GM21447 (cell line): Measurements from ENCODE around the gene WDR76.
"Not testable (repeated sequence)": the region's sequence is repeated elsewhere in the genome, so short reads cannot be mapped to it uniquely, and the experiment has no call there.

Source experiments
- ATAC-seq: cut with Tn5 transposase; IDR thresholded peaks from one replicate; pipeline ENCODE4 v1.9.1; 2021; ENCODE audit not compliant: unreplicated experiment

Gene WDR76

DNA sequence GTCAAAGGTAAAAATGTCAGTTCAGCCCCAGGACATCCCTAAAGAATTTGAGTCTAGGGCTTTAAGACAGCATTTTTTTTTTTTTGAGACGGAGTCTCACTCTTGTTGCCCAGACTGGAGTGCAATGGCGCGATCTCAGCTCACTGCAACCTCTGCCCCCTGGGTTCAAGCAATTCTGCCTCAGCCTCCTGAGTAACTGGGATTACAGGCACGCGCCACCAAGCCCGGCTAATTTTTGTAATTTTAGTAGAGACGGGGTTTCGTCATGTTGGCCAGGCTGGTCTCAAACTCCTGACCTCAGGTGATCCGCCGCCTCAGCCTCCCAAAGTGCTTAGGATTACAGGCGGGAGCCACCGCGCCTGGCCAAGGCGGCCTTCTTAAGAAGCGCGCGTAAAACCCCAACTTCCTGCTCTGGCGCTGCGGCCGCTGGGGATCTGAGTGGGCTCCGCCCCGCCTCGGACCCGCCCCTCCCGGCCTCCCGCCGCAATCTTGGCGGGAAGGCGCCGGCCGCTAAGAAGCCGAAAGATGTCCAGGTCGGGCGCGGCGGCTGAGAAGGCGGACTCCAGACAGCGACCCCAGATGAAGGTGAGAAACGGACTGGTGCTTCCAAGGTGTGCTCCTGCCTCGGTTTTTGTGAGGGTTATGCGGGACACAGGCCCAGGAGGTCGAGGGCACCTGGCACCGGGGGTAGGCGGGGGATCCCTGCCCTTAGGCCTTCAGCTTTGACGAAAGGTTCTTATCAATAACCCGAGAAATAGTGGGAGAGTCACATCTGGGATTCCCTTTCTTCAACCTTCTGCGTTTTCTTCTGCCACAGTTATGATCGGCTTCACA is at the start of gene WDR76:
WDR76 (plus strand) TSS at position 495 of the 834 bp plus-strand sequence; CDS start at position 526, 31 bp downstream.
- peak; percentile 60 for ATAC-seq

DNA sequence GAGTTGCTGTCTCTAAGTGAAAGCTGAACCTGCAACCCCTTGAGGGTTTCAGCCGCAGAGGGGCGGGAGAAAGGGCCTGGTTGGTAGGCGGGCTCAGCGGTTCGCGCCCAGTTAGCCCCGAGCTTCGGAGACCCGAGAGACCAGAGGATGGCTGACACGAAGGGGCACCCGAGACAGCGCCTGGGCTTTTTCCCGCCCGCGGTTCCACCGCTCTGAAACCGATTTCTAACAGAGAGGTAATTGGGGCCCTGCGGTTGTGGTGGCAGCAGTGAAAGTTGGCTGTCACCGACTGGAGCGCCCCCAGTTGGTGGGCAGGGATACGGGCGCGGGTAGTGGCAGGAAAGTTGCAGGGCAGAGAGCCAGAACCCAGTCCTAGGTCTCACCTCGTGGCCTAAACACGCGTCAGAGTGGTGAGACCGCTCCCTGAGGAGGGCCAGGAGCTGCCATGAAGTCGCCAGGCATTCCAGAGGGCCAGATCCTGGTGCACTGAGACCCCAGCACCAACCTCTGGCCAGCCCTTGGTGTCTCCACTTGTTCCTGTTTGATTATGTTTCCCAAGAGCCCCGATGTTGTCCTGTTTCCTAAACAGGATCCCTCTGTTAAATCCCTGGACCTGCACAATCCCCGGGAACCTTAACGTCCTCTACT is 49.4 kb upstream of the WDR76 start:
- peak; percentile 52 for ATAC-seq

DNA sequence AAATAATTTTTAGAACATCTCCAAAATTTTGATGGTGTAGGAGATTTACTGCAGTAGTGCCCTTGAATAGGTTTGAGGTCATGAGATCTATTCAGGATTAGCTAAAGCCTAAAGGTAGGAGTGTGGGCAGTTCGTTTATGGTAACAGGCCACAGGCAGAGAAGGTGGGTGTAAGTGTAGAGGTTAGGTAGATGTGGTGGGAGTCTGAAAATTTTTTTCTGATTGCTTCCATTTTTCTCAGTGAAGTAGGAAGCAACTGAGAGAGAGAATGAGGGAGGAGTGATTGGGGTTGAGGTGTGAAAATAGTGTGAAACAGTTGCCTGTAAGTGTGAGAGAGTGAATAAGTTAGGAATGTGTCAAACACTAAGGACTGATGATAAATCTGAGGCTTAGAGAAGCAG is 47.8 kb upstream of the WDR76 start:
- no peak for ATAC-seq

DNA sequence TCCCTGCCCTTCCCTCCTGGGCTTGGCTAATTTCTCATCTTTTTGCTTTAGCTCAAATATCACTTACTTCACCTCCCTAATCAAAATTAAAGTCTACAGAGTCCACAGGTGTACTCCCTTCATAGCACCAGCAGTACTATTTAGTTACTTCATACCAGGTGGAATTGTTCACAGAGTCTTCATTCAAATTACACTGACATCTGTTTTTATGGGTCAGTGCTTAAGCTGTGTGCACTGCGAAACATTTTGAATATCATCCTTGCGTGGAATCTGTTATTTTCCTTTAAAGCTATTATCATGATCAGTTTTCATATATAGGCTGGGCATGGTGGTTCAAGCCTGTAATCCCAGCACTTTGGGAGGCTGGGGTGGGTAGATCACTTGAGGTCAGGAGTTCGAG is 37.4 kb upstream of the WDR76 start:
- no peak for ATAC-seq

DNA sequence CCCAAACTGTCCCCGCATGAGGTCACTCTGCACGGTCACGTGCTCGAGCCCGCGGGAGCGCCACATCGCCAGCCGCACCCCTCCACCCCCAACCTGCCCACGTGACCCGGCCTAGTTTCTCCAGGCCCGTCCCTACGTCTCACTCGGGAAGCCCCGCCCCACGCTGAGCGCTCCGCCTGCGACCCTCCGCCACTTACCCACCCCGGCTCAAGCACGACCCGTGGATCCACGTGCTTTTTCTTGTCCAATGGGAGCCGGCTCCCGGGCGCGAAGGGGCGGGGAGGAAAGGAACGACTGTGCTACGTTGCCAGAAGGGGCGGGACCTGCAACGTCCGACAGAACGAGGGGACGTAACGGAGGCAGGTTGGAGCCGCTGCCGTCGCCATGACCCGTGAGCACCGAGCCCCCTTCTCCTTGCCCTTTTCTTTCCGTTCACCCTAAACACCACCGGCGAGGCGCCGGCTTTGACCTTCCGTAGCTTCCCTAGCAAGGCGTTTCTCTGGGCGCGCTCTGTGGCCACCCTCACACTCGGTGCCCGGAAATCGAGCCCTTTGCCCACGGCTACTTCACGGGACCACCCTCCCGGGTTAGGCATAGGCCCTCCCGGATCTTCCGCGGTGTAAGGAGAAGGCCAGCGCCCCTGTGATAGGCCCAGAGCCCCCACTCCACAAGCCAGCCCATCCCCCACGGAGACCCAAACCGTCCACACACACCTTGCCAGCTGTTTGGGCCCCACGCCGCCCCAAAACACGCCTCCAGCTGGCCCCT is 34.6 kb upstream of the WDR76 start, which contains the start of gene SERF2:
SERF2 (plus strand) TSS at position 328 of the 768 bp plus-strand sequence; CDS start at position 385, 57 bp downstream.
- ATAC-seq = peak; percentile 76

DNA sequence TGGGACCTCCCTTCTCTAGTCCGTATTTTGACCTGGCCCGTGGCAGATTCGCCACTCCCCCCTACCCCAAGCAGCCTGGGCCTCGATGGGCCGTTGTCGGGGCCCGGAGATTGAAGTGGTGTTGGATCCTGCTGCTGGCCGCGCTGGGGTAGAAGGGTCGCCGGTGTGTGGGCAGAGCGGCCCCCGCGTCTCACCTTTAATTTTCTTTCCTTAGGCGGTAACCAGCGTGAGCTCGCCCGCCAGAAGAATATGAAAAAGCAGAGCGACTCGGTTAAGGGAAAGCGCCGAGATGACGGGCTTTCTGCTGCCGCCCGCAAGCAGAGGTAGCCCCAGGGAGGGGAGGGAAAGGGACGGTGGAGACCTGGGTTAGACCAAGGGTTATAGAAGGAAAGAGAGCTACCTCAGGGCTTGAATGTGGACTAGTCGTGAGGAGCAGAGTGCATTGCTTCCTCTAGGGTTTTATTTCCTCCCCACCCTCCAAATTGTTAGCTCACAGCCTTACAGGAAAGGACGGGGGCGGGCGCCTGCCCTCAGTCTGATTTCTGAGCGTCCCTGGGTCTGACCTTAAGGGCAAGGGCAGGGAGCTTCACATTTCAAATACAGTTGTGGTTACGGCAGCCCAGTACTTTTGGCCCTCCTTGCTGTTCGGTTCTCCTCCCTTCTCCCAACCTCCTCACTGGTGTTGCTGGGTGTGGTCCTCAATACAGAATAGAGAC is 33.9 kb upstream of the WDR76 start:
- no peak for ATAC-seq

DNA sequence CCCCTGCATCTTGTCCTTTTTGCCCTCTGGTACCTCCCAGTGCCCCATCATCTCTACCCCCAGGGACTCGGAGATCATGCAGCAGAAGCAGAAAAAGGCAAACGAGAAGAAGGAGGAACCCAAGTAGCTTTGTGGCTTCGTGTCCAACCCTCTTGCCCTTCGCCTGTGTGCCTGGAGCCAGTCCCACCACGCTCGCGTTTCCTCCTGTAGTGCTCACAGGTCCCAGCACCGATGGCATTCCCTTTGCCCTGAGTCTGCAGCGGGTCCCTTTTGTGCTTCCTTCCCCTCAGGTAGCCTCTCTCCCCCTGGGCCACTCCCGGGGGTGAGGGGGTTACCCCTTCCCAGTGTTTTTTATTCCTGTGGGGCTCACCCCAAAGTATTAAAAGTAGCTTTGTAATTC is 33.2 kb upstream of the WDR76 start:
- no peak for ATAC-seq

DNA sequence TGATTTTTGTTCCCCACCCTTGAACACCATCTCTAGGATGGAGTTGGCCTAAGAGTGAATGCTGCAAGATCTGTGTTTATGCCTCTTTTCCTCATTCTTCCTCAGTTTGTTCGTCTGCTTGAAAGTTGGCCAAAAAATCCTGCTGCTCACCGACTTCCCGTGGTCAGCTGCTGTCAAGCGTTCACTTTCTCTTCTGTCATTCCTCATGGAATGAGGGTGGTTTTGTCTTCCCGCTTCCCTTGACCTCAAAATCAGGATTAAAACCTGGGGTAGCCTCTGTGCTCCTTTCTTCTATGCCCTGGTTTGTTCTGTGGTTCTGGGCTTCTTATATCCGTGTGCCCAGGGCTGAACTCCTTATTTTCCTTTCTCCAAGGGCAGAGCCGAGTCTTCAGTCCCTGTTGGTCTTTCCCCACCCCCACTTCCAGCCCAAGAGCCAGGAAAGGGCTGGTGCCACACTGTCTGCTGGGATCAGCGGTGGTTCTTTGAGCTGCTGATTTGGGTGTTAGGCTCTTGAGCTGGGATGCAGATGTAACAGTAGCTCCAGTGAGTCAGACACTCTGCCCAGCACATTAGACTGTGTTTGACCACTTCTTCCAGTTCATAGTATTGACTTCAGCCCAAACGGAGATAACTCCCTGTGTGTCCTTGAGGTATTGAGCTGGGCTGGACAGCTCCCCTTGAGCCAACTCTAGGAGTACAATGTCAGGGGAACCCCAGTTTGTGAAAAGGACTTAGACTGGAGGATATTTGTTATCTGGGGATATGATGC is 32.3 kb upstream of the WDR76 start:
- ATAC-seq = no peak

DNA sequence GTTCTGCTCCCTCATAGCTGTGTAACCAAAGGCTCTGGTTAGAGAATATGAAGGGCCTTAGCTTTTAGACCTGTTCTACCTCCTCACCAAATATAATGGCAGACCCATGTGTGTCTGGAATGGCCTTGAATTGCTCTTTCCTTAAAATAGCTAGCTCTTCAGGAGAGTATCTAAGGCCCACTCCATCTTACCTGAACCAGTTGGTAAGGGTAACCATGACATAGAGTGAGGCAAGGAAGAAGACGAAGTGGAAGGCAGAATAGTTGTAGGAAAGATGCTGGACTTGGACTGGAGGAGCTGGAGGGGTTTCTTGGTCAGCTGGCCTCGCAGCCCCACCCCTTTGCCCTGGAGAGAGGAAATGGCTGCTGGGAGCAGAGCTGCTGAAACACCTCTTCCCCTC is 31.6 kb upstream of the WDR76 start:
- no peak for ATAC-seq

DNA sequence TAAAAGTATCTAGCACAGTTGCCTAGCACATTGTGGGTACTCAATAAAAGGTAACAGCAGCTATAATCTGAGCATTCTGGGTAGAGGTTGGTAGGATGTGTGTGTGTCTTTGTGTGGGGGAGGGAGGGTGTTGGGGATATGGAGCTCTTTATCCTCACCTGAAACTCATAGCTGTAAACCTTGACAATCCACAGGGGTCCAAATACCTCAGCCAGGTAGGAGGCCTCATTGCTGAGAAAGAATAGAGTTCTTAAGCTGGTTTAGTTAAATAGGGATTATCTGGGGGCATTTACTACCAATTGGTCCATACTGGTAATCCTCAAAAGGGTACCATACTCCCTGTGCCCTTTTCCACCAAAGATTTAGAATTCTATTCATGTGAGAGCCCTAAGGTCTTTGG is 30.8 kb upstream of the WDR76 start:
- no peak for ATAC-seq

DNA sequence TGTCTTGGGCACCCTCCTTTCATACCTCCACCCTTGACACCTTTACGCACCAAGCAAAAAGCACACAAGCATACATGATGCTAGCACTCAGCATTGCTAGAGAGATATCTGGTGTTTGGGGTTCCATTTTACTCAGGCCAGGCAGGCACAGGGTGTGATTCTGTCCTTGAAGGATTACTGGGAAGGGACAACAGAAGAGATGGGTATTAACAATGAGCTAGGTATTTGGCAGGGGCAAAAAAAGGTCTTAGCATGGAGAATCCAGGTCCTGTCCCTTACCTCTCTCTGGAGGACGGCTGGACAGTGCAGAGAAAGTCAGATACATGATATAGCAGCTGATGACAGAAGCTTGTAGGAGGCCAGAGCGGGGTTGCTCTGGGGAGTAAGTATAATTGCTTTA is 30.2 kb upstream of the WDR76 start:
- ATAC-seq = no peak

DNA sequence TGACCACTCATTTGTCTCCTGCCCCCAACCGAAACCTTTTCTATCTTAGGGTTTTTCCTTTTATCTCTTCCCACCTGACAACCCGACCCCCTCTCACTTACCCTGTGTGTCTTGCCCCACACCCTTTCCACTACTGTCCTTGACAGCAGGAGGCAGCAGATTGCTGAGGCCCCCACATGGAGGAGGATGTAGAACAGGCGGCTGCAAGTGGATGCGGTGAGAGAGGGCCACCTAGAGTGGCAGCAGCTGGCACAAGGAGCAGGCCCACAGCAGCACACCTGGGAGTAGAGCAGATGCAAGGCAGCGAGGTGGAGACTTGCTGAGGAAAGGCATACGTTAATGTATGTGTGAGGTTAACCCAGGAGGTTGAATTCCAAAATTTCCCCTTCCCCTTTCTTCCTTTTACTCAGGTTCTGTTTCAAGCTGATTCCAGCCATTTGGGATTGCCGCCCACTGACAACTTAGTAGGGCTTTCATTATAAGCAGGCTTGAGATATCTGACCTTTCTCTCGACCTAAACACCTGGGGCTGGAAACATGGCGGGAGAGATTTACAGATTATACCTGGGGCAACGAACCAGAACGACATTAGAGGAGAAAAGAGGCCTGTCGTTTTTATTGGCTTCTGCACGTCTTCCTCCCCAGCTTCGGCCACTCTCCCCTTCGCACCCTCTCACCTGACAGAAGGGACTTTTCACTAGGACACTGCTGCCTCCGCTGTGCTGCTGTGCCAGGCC is 27.4 kb upstream of the WDR76 start:
- no peak for ATAC-seq

DNA sequence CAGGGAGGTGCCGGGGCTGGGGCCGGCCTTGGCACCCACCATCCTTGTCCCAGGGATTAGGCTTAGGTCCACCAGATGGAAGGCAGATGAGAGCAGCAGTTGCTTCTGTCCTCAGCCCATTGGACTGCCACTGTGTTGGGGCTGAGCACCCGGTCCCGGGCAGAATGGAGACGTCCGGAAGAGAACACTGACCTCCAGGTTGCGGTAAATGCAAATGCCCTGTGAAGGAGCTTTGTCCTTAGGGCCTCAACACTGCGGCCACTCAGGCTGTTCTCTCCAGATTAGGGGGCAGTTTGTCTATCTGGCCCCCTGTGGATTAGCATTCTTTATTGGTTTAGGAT is 26.9 kb upstream of the WDR76 start, which contains the start of gene SERINC4:
SERINC4 (minus strand) TSS at position 276 of the 341 bp plus-strand sequence; CDS start at position 42, 234 bp downstream.
- ATAC-seq = no peak

DNA sequence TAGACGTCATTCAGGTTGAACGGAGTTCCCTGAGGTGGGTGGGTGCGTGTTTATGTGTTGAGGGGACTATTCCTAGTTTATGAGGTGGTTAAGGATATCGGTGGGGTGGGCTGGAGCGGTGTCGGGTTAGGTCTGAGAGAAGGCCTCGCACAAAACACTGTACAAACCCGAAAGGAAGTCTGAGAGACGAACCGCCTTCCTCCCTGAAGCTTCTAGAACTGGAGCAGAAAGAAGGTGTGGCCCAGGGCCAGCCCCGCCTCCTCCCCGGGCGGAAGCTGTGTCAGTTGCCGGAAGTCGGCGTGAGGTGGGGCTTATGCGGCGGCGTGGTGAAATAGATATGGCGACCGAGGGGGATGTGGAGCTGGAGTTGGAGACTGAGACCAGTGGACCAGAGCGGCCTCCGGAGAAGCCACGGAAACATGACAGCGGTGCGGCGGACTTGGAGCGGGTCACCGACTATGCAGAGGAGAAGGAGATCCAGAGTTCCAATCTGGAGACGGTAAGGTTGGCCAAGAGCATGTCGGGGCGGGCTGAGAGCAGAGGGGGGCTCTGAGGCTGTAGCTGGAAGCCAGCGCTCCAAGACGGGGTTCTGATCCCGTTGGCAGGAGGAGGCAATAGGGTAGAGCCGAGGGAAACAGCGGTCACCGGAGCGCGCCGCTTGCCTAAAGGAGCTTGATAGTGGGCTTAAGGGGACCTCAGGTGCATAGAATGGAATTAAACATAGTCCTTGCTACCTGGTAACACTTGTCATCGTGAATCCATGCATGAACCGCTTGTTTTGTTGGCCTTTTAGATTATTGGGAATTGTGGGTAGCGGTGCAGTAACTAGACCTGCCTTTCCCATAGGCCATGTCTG is 26.3 kb upstream of the WDR76 start, which contains the start of gene HYPK:
HYPK (plus strand) TSS at position 314 of the 856 bp plus-strand sequence; CDS start at position 338, 24 bp downstream.
- ATAC-seq = peak; percentile 87

DNA sequence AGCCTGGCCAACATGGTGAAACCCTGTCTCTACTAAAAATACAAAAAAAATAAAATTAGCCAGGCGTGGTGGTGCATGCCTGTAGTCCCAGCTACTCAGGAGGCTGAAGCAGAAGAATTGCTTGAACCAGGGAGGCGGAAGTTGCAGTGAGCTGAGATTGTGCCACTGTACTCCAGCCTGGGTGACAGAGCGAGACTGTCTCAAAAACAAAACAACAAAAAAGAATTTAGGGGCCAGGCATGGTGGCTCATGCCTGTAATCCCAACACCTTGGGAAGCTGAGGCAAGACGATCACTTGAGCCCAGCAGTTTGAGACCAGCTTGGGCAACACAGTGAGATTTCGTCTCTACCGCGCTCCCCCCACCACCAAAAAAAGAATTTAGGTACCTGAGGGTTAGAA is 24.1 kb upstream of the WDR76 start:
- not testable (repeated sequence) for ATAC-seq

DNA sequence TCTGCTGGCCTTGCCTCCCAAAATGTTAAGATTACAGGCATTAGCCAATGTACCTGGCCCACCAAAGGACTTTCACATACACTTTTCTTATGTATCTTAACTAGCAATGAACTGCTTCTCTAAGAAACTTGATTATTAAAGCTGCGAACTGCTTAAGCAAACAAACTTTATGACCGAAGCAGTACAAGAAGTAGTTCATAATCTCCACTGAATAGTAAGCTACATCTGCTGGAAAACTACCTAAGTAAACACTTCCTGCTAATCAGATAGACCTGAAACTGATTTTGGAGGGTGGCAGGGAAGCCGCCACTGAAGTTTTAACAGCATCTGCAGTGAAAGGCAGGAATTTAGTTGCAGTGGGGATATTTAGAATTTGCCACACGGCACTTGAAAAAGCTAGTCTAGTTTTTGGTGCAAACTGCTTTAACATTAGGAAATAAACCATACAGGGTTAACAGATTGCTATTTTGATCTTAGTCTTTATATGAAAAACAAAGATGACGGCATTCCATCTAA is 18.3 kb upstream of the WDR76 start:
- ATAC-seq = no peak

DNA sequence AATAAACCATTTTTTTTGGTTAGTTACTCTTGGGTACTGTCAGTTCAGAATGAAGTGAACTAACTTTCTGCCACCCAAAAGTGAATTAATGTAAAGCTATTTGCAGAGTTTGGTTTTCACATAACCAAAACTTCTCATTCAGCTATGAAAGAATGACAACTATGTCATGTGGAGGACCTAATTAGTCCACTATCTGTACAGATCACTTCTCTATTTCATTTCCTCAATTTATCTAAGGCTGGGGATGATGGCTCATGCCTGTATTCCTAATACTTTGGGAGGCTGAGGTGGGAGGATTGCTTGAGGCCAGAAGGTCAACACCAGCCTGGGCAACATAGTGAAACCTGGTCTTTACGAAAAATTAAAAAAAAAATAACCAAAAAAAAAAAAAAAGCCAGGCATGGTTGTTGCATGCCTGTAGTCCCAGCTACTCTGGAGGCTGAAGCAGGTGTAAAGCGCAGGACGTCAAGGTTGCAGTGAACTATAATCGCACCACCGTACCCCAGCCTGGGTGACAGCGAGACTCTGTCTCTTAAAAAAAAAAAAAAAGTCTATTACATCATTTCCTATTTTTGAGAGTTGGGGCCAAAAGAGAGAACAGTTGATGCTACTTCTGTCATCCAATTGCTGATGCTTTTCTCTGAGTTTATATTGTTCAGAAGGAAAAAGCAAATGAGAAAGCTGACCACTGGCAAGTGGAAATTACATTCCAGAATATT is 17.7 kb upstream of the WDR76 start:
- ATAC-seq = peak; percentile 73

DNA sequence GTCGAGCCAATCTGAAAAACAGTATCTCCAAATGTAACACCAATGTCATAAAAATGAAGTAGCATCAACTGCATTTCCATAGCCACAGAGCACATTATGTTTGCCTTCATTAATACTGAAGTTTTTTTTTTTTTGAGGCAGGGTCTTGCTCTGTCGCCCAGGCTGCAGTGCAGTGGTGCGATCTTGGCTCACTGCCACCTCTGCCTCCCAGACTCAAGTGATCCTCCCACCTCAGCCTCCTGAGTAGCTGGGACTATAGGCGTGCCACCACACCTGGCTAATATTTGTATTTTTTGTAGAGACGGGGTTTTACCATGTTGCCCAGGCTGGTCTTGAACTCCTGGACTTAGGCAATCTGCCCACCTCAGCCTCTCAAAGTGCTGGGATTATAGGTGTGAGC is 11.7 kb upstream of the WDR76 start:
- not testable (repeated sequence) for ATAC-seq
